HFFc6 (cell line): Measurements from ENCODE around the gene NARS2. TPM values are rescaled to one million over a fixed set of nuclear protein-coding genes. Genes with fewer than 3 reads are reported as not detected.

Experiments used
- DNase-seq: peaks from one replicate; pipeline ENCODE4 v3.0.0-alpha.2; 2018
- H3K27ac Mint-ChIP-seq: 2 replicates; pipeline ENCODE4 v1.8.0; 2020; ENCODE audit warnings: mild to moderate bottlenecking, mixed read lengths
- H3K27me3 Mint-ChIP-seq: 2 replicates; pipeline ENCODE4 v1.8.0; 2021; ENCODE audit warnings: mild to moderate bottlenecking, moderate library complexity, mixed read lengths; ENCODE audit not compliant: insufficient read depth
- H3K36me3 Mint-ChIP-seq: 2 replicates; pipeline ENCODE4 v1.8.0; 2021; ENCODE audit warnings: low read depth, mixed read lengths
- H3K4me1 Mint-ChIP-seq: 2 replicates; pipeline ENCODE4 v1.8.0; 2020; ENCODE audit warnings: low read depth, mixed read lengths
- H3K4me3 Mint-ChIP-seq: 2 replicates; pipeline ENCODE4 v1.8.0; 2020; ENCODE audit warnings: mild to moderate bottlenecking, moderate library complexity, mixed read lengths
- H3K9me3 Mint-ChIP-seq: 2 replicates; pipeline ENCODE4 v1.8.0; 2020; ENCODE audit warnings: mild to moderate bottlenecking, mixed read lengths
- total RNA-seq, 6 experiments: library from RNA; stranded (reverse); fragmentation: NEBNext Ultra II Directional; extraction: Animal tissue kit (Norgen Biotek cat#: 25700); gene quantifications; 2 replicates in 1 of 6; 3 replicates in 5 of 6; pipeline ENCODE4 v1.2.3, GENCODE V29; 2021
- TF ChIP-seq, protein P1 (sequence below): fragments of 200-600 bp; sonication (generic); IDR thresholded peaks from 2 replicates; pipeline ENCODE4 v1.5.0; 2021; ENCODE audit warnings: antibody characterized with exemption, mild to moderate bottlenecking

Gene NARS2
- total RNA-seq, 6 experiments from 2014 or later = 8.7 to 11.6 (median 10.3) TPM

DNA sequence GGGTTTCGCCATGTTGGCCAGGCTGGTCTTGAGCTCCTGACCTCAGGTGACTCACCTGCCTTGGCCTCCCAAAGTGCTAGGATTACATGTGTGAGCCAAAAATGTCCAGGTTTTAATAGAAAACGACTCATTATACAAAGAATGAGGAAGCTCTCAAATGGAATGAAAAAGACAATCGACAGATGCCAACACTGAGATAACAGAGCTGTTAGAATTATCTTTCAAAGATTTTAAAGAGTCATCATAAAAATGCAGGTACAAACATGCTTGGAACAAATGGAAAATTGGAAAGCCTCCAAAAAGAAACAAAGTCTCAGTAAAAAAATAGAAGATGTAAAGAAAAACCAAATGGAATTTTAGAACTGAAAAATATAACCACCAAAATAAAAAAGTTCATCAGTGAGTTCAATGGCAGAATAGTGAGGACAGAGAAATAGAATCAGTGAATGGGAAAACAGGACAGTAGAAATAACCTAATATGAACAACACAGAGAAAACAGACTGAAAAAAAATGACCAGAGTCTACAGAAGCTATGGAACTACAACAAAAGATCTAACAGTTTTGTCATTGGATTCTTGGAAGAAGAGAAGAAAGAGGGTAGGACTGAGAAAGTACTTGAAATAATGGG is 168.0 kb downstream of the NARS2 start:
- TF ChIP-seq, protein P1, sequence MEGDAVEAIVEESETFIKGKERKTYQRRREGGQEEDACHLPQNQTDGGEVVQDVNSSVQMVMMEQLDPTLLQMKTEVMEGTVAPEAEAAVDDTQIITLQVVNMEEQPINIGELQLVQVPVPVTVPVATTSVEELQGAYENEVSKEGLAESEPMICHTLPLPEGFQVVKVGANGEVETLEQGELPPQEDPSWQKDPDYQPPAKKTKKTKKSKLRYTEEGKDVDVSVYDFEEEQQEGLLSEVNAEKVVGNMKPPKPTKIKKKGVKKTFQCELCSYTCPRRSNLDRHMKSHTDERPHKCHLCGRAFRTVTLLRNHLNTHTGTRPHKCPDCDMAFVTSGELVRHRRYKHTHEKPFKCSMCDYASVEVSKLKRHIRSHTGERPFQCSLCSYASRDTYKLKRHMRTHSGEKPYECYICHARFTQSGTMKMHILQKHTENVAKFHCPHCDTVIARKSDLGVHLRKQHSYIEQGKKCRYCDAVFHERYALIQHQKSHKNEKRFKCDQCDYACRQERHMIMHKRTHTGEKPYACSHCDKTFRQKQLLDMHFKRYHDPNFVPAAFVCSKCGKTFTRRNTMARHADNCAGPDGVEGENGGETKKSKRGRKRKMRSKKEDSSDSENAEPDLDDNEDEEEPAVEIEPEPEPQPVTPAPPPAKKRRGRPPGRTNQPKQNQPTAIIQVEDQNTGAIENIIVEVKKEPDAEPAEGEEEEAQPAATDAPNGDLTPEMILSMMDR = no peak
- Mint-ChIP-seq H3K27ac (no peak overlapping the region), H3K9me3 (peaks cover 14% of the 10 kb centered on the region), H3K36me3 (peaks cover 36% of the 10 kb centered on the region), H3K4me3 (no peak overlapping the region), H3K4me1 (peaks cover 18% of the 10 kb centered on the region), H3K27me3 (peaks cover 2% of the 10 kb centered on the region; the same call in 1 of the 2 replicates)
- DNase-seq = no peak

DNA sequence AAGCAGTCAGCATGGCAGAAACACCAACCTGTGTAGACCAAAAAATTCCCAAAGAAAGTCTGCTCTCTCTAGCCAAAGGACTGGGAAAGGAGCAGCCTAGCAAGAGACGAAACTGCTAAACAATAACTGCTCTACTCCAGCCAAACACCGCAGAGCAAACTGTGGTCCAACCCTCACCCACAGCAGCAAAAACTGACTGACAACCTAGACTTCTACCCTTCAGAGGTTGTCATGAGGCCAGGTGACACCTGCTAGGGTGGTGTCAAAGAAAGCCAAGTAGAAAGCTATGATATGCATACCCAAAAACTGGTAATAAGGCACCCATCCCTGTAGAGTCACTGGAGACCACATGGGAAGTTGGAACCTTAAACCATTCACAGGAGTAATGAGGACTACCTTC is 168.9 kb downstream of the NARS2 start:
- no peak for DNase-seq
- peaks cover 2% of the 10 kb centered on the region; the same call in 1 of the 2 replicates for H3K27me3 Mint-ChIP-seq
- H3K4me3 Mint-ChIP-seq = no peak overlapping the region
- peaks cover 36% of the 10 kb centered on the region for H3K36me3 Mint-ChIP-seq
- H3K9me3 Mint-ChIP-seq = peaks cover 14% of the 10 kb centered on the region
- TF ChIP-seq, protein P1 = no peak
- H3K27ac Mint-ChIP-seq = no peak overlapping the region
- peaks cover 22% of the 10 kb centered on the region for H3K4me1 Mint-ChIP-seq

DNA sequence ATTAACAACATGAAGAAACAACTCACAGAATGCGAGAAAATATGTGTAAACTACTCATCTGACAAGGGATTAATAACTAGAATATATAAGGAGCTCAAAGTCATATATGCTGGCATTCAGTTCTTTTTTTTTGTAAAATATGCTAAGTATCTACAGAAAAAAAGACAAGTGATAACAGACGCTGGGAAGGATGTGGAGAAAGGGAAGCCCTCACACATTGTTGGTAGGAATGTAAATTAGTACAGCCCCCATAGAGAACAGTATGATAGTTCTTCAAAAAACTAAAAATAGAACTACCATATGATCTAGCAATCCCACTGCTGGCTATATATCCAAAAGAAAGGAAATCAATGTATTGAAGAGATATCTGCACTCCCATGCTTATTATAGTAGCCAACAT is 170.9 kb downstream of the NARS2 start:
- H3K36me3 Mint-ChIP-seq = peaks cover 24% of the 10 kb centered on the region
- no peak overlapping the region for H3K27ac Mint-ChIP-seq
- peaks cover 7% of the 10 kb centered on the region for H3K9me3 Mint-ChIP-seq
- no peak overlapping the region for H3K4me3 Mint-ChIP-seq
- peaks cover 32% of the 10 kb centered on the region for H3K4me1 Mint-ChIP-seq
- TF ChIP-seq, protein P1 = no peak
- H3K27me3 Mint-ChIP-seq = peaks cover 2% of the 10 kb centered on the region; the same call in 1 of the 2 replicates
- DNase-seq = no peak

DNA sequence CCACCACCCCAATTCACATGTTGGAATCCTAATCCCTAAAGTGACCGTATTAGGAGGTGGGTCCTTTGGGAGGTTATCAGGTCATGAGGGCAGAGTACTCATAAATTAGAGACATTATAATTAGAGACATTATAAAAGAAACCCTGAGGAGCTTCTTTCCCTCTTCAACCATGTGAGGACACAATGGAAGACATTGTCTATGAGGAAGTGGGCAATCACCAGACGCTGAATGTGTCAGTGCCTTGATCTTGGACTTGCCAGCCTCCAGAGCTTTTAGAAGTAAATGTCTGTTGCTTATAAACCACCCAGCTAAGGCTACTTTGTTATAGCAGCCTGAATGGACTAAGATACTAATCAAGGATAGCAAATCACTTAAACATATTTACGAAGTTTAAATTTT is 171.8 kb downstream of the NARS2 start:
- H3K4me1 Mint-ChIP-seq = peaks cover 32% of the 10 kb centered on the region
- TF ChIP-seq, protein P1 = no peak
- no peak overlapping the region for H3K27ac Mint-ChIP-seq
- H3K27me3 Mint-ChIP-seq = peaks cover 2% of the 10 kb centered on the region; the same call in 1 of the 2 replicates
- peaks cover 16% of the 10 kb centered on the region for H3K36me3 Mint-ChIP-seq
- H3K4me3 Mint-ChIP-seq = no peak overlapping the region
- no peak for DNase-seq
- H3K9me3 Mint-ChIP-seq = peaks cover 7% of the 10 kb centered on the region

GRCh38 chr11:78400702-78401101 is 174.0 kb downstream of the NARS2 start:
- Mint-ChIP-seq H3K27me3 (no peaks in the 10 kb centered on the region), H3K9me3 (no peaks in the 10 kb centered on the region), H3K27ac (no peak overlapping the region), H3K4me3 (no peak overlapping the region), H3K4me1 (peaks cover 19% of the 10 kb centered on the region), H3K36me3 (no peaks in the 10 kb centered on the region)
- TF ChIP-seq, protein P1 = no peak
- no peak for DNase-seq
